ENCODE results near the gene MEDAG.
A peak's percentile ranks its signal among the peaks of the same experiment; 100 is the strongest.

Gene MEDAG

GRCh38 chr13:30900952-30901749 is 4.9 kb upstream of the MEDAG start:
- H3K27ac ChIP-seq (ENCODE audit: low read depth, low read length) = no peak overlapping the region
- H3K4me3 ChIP-seq (ENCODE audit: low read depth in 1 of 5, low read length in 5 of 5) = no peak overlapping the region
- H3K9me3 ChIP-seq (ENCODE audit: control insufficient read depth in 5 of 5, low read length in 5 of 5) = no peaks in the 10 kb centered on the region
- no peak overlapping the region for H3K9ac ChIP-seq (ENCODE audit: low read length in 5 of 5)
- H3K36me3 ChIP-seq (ENCODE audit: control insufficient read depth in 5 of 5, insufficient read depth in 5 of 5, low read length in 5 of 5) = no peaks in the 10 kb centered on the region
- peaks cover 12 to 39% (median 31%) of the 10 kb centered on the region in 5 donors for H3K4me1 ChIP-seq (ENCODE audit: control insufficient read depth in 5 of 5, insufficient read depth in 5 of 5, low read length in 5 of 5)
- H3K27me3 ChIP-seq (ENCODE audit: control insufficient read depth in 5 of 5, insufficient read depth in 4 of 5, low read length in 5 of 5) = peaks cover 0 to 14% (median 9%) of the 10 kb centered on the region in 5 donors

- Histone ChIP-seq H3K9ac (ENCODE audit: low read length in 5 of 5) (no peak overlapping the region), H3K27me3 (ENCODE audit: control insufficient read depth in 5 of 5, insufficient read depth in 4 of 5, low read length in 5 of 5) (peaks cover 0 to 19% (median 13%) of the 10 kb centered on the region in 5 donors), H3K4me3 (ENCODE audit: low read depth in 1 of 5, low read length in 5 of 5) (no peak overlapping the region), H3K36me3 (ENCODE audit: control insufficient read depth in 5 of 5, insufficient read depth in 5 of 5, low read length in 5 of 5) (no peaks in the 10 kb centered on the region), H3K9me3 (ENCODE audit: control insufficient read depth in 5 of 5, low read length in 5 of 5) (no peaks in the 10 kb centered on the region), H3K27ac (ENCODE audit: low read depth, low read length) (no peak overlapping the region), H3K4me1 (ENCODE audit: control insufficient read depth in 5 of 5, insufficient read depth in 5 of 5, low read length in 5 of 5) (peaks cover 9 to 47% (median 37%) of the 10 kb centered on the region in 5 donors)
These were observed 2.0 kb upstream of the MEDAG start for GRCh38 chr13:30904043-30904442.

- peak overlapping the region; percentile 42 for H3K27ac ChIP-seq (ENCODE audit: low read depth, low read length)
- peak overlapping the region; percentile 68 to 82 (median 73) for H3K4me3 ChIP-seq (ENCODE audit: low read depth in 1 of 5, low read length in 5 of 5)
- peaks cover 5 to 46% (median 33%) of the 10 kb centered on the region in 5 donors for H3K4me1 ChIP-seq (ENCODE audit: control insufficient read depth in 5 of 5, insufficient read depth in 5 of 5, low read length in 5 of 5)
- H3K27me3 ChIP-seq (ENCODE audit: control insufficient read depth in 5 of 5, insufficient read depth in 4 of 5, low read length in 5 of 5) = peaks cover 0 to 21% (median 13%) of the 10 kb centered on the region in 5 donors
- H3K9ac ChIP-seq (ENCODE audit: low read length in 5 of 5) = peak overlapping the region in 4 of 5 donors; percentile 52 to 71 (median 63)
- H3K36me3 ChIP-seq (ENCODE audit: control insufficient read depth in 5 of 5, insufficient read depth in 5 of 5, low read length in 5 of 5) = no peaks in the 10 kb centered on the region
- H3K9me3 ChIP-seq (ENCODE audit: control insufficient read depth in 5 of 5, low read length in 5 of 5) = no peaks in the 10 kb centered on the region
These were observed 460 bp downstream of the MEDAG start for GRCh38 chr13:30906411-30907051.

- H3K27me3 ChIP-seq (ENCODE audit: control insufficient read depth in 5 of 5, insufficient read depth in 4 of 5, low read length in 5 of 5) = peaks cover 0 to 21% (median 13%) of the 10 kb centered on the region in 5 donors
- H3K4me3 ChIP-seq (ENCODE audit: low read depth in 1 of 5, low read length in 5 of 5) = peak overlapping the region; percentile 68 to 82 (median 73)
- H3K9me3 ChIP-seq (ENCODE audit: control insufficient read depth in 5 of 5, low read length in 5 of 5) = no peaks in the 10 kb centered on the region
- H3K36me3 ChIP-seq (ENCODE audit: control insufficient read depth in 5 of 5, insufficient read depth in 5 of 5, low read length in 5 of 5) = no peaks in the 10 kb centered on the region
- peak overlapping the region; percentile 42 for H3K27ac ChIP-seq (ENCODE audit: low read depth, low read length)
- H3K4me1 ChIP-seq (ENCODE audit: control insufficient read depth in 5 of 5, insufficient read depth in 5 of 5, low read length in 5 of 5) = peaks cover 5 to 48% (median 39%) of the 10 kb centered on the region in 5 donors
- H3K9ac ChIP-seq (ENCODE audit: low read length in 5 of 5) = peak overlapping the region in 4 of 5 donors; percentile 52 to 71 (median 63)
These were observed 1.2 kb downstream of the MEDAG start for GRCh38 chr13:30907121-30907861.

GRCh38 chr13:30908416-30908980 is 2.4 kb downstream of the MEDAG start:
- Histone ChIP-seq H3K9me3 (ENCODE audit: control insufficient read depth in 5 of 5, low read length in 5 of 5) (no peaks in the 10 kb centered on the region), H3K36me3 (ENCODE audit: control insufficient read depth in 5 of 5, insufficient read depth in 5 of 5, low read length in 5 of 5) (no peaks in the 10 kb centered on the region), H3K9ac (ENCODE audit: low read length in 5 of 5) (peak overlapping the region in 2 of 5 donors; percentile 19 to 23), H3K27ac (ENCODE audit: low read depth, low read length) (peak overlapping the region; percentile 42), H3K4me3 (ENCODE audit: low read depth in 1 of 5, low read length in 5 of 5) (peak overlapping the region; percentile 68 to 82 (median 73)), H3K27me3 (ENCODE audit: control insufficient read depth in 5 of 5, insufficient read depth in 4 of 5, low read length in 5 of 5) (peaks cover 0 to 21% (median 13%) of the 10 kb centered on the region in 5 donors), H3K4me1 (ENCODE audit: control insufficient read depth in 5 of 5, insufficient read depth in 5 of 5, low read length in 5 of 5) (peaks cover 5 to 49% (median 39%) of the 10 kb centered on the region in 5 donors)

GRCh38 chr13:30910676-30911075 is 4.6 kb downstream of the MEDAG start:
- no peak overlapping the region for H3K9ac ChIP-seq (ENCODE audit: low read length in 5 of 5)
- no peak overlapping the region for H3K27ac ChIP-seq (ENCODE audit: low read depth, low read length)
- H3K27me3 ChIP-seq (ENCODE audit: control insufficient read depth in 5 of 5, insufficient read depth in 4 of 5, low read length in 5 of 5) = peaks cover 0 to 14% (median 7%) of the 10 kb centered on the region in 5 donors
- no peaks in the 10 kb centered on the region for H3K9me3 ChIP-seq (ENCODE audit: control insufficient read depth in 5 of 5, low read length in 5 of 5)
- peaks cover 2 to 44% (median 35%) of the 10 kb centered on the region in 5 donors for H3K4me1 ChIP-seq (ENCODE audit: control insufficient read depth in 5 of 5, insufficient read depth in 5 of 5, low read length in 5 of 5)
- peak overlapping the region in 1 of 5 donors; percentile 25 for H3K4me3 ChIP-seq (ENCODE audit: low read depth in 1 of 5, low read length in 5 of 5)
- H3K36me3 ChIP-seq (ENCODE audit: control insufficient read depth in 5 of 5, insufficient read depth in 5 of 5, low read length in 5 of 5) = no peaks in the 10 kb centered on the region

- Histone ChIP-seq H3K4me1 (ENCODE audit: control insufficient read depth in 5 of 5, insufficient read depth in 5 of 5, low read length in 5 of 5) (peaks cover 0 to 8% (median 6%) of the 10 kb centered on the region in 5 donors), H3K9me3 (ENCODE audit: control insufficient read depth in 5 of 5, low read length in 5 of 5) (no peaks in the 10 kb centered on the region), H3K27me3 (ENCODE audit: control insufficient read depth in 5 of 5, insufficient read depth in 4 of 5, low read length in 5 of 5) (peaks cover 0 to 8% (median 0%) of the 10 kb centered on the region in 5 donors), H3K36me3 (ENCODE audit: control insufficient read depth in 5 of 5, insufficient read depth in 5 of 5, low read length in 5 of 5) (peaks cover 0 to 9% (median 1%) of the 10 kb centered on the region in 5 donors), H3K9ac (ENCODE audit: low read length in 5 of 5) (no peak overlapping the region), H3K4me3 (ENCODE audit: low read depth in 1 of 5, low read length in 5 of 5) (no peak overlapping the region), H3K27ac (ENCODE audit: low read depth, low read length) (no peak overlapping the region)
These were observed 9.8 kb downstream of the MEDAG start for GRCh38 chr13:30915691-30916541.

GRCh38 chr13:30916991-30917390 is 10.9 kb downstream of the MEDAG start:
- no peak overlapping the region for H3K4me3 ChIP-seq (ENCODE audit: low read depth in 1 of 5, low read length in 5 of 5)
- H3K9ac ChIP-seq (ENCODE audit: low read length in 5 of 5) = no peak overlapping the region
- no peak overlapping the region for H3K27ac ChIP-seq (ENCODE audit: low read depth, low read length)
- H3K9me3 ChIP-seq (ENCODE audit: control insufficient read depth in 5 of 5, low read length in 5 of 5) = no peaks in the 10 kb centered on the region
- peaks cover 0 to 8% (median 0%) of the 10 kb centered on the region in 5 donors for H3K27me3 ChIP-seq (ENCODE audit: control insufficient read depth in 5 of 5, insufficient read depth in 4 of 5, low read length in 5 of 5)
- peaks cover 0 to 2% (median 0%) of the 10 kb centered on the region in 5 donors for H3K4me1 ChIP-seq (ENCODE audit: control insufficient read depth in 5 of 5, insufficient read depth in 5 of 5, low read length in 5 of 5)
- peaks cover 0 to 11% (median 2%) of the 10 kb centered on the region in 5 donors for H3K36me3 ChIP-seq (ENCODE audit: control insufficient read depth in 5 of 5, insufficient read depth in 5 of 5, low read length in 5 of 5)
